ENCODE data around the gene ACSL3. TPM values are rescaled to one million over a fixed set of nuclear protein-coding genes. Genes with fewer than 3 reads are reported as not detected.
"Not testable (repeated sequence)": the region's sequence is repeated elsewhere in the genome, so short reads cannot be mapped to it uniquely, and the experiment has no call there.

The ACSL3 gene
- total RNA-seq, 1 experiment from 2014 or later = 1,151 TPM

DNA sequence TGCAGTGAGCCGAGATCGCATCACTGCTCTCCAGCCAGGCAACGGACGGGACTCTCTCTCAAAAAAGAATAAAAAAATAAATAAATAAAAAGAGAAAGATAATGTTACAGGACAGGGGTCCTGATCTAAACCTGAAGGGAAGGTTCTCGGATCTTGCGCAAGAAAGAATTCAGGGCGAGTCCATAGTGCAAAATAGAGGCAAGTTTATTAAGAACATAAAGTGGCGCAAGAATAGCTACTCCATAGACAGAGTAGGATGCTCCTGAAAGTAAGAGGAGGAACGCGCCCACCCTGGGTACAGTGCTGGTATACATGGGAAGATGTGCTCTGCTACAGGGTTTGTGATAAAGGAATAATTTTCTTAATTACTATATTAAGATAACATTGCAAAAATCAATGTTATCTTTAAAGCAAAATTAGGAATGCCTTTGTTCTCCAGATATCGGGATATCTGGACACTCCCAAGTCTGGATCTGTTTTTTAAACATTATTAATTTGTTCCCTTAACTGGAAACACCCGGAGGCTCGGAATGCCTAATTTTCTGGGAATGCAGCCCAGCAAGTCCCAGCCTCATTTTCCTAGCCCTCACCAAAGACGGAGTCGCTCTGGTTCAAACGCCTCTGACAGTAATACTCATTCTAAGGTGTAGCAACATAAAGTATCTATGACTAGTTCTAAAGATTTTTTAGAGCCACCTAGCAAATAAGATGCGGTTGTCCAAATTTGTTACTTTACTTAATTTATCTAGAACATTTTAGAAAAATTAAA lies 38.8 kb downstream of the ACSL3 start:
- DNase-seq (ENCODE audit: low read depth, low spot score) = no peak
- in situ Hi-C loops (cut with HindIII; ENCODE audit: low pct_unique_long_range_greater_than_20kb, low sequenced_read_pairs) = no loop called here

- in situ Hi-C loops (cut with HindIII; ENCODE audit: low pct_unique_long_range_greater_than_20kb, low sequenced_read_pairs) = no loop called here
- DNase-seq (ENCODE audit: low read depth, low spot score) = no peak
These were observed 39.5 kb downstream of the ACSL3 start for GRCh38 chr2:222900354-222900753.

DNA sequence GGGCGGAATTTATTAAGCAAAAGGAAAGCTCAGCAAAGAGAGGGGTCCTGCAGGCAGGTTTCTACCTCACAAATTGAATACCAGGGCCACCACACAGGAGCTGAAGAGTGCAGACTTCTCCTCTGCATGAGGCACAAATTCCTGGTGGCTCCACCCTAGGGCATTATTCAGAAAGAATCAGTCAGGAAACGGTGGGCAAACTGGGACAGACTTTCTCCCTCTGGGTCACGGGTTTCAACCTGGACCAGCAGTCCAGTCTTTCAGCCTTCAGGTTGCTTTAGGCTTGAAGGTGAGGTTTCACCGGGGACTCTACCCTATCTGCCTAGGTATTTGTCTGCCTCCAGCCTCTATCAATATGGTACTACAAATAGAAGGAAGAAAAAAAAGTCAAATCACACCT lies 41.8 kb downstream of the ACSL3 start:
- no peak for DNase-seq (ENCODE audit: low read depth, low spot score)
- in situ Hi-C loops (cut with HindIII; ENCODE audit: low pct_unique_long_range_greater_than_20kb, low sequenced_read_pairs) = no loop called here

- DNase-seq (ENCODE audit: low read depth, low spot score) = peak; percentile 68
- in situ Hi-C loops (cut with HindIII; ENCODE audit: low pct_unique_long_range_greater_than_20kb, low sequenced_read_pairs) = no loop called here
These were observed 42.7 kb downstream of the ACSL3 start for GRCh38 chr2:222903234-222904220.

- in situ Hi-C loops (cut with HindIII; ENCODE audit: low pct_unique_long_range_greater_than_20kb, low sequenced_read_pairs) = no loop called here
- DNase-seq (ENCODE audit: low read depth, low spot score) = no peak
These were observed 43.9 kb downstream of the ACSL3 start for GRCh38 chr2:222904557-222905258.

DNA sequence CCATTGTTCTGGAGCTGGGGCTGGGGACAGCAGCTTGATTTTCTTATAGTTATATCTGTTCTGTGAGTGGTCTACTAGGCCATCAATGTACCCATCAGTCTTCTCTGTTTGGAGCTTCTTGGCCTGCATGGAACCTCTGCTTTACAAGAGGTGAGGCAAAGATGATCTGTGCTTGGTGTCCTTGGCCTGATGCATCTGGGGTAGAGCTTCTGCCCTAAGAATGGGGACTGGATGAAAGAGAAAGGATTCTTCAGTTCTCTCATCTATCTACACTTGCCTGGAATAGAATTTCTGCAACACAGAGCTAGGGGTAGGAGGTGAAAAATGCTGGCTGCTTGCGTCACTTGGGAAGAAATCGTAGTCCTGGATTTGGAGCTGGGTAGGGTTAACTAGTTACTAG lies 46.2 kb downstream of the ACSL3 start:
- no peak for DNase-seq (ENCODE audit: low read depth, low spot score)
- in situ Hi-C loops (cut with HindIII; ENCODE audit: low pct_unique_long_range_greater_than_20kb, low sequenced_read_pairs) = no loop called here

DNA sequence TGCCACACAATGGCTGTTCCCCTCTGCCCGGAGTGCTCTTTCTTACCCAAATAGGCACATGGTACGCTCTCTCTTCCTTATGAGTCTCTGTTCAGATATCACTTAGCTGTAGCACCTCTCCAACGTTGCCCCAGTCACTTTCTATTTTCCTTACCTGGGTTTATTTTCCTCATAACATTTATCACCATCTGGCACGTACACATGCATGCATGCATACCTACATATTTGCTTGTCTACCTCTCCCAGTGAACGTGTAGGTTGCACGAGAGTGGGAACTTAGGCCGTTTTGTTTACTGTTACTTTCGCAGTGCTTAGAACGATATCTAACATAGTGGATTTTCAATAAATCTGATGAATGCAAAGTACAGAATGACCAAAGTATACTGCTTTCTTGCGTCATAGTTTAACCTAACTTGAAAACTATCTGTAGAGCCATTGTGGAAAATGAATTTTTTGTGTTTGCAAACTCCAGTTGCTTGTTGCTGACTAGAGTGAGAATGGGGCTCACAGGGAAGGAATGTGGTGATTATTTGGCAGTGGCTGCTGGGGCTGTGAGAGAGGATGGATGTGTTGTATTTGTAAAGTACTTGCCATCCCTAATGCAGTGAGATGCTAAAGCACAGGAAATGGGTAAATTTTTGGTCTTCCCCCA lies 47.1 kb downstream of the ACSL3 start:
- in situ Hi-C loops (cut with HindIII; ENCODE audit: low pct_unique_long_range_greater_than_20kb, low sequenced_read_pairs) = no loop called here
- no peak for DNase-seq (ENCODE audit: low read depth, low spot score)

- in situ Hi-C loops (cut with HindIII; ENCODE audit: low pct_unique_long_range_greater_than_20kb, low sequenced_read_pairs) = no loop called here
- DNase-seq (ENCODE audit: low read depth, low spot score) = no peak
These were observed 48.5 kb downstream of the ACSL3 start for GRCh38 chr2:222909286-222909685.

GRCh38 chr2:222912117-222912516 lies 51.3 kb downstream of the ACSL3 start:
- in situ Hi-C loops (cut with HindIII; ENCODE audit: low pct_unique_long_range_greater_than_20kb, low sequenced_read_pairs) = no loop called here
- DNase-seq (ENCODE audit: low read depth, low spot score) = no peak

GRCh38 chr2:222912776-222913175 lies 51.9 kb downstream of the ACSL3 start:
- in situ Hi-C loops (cut with HindIII; ENCODE audit: low pct_unique_long_range_greater_than_20kb, low sequenced_read_pairs) = no loop called here

GRCh38 chr2:222915092-222915957 lies 54.5 kb downstream of the ACSL3 start:
- DNase-seq (ENCODE audit: low read depth, low spot score) = no peak
- in situ Hi-C loops (cut with HindIII; ENCODE audit: low pct_unique_long_range_greater_than_20kb, low sequenced_read_pairs) = no loop called here

More at GRCh38 chr2:222912776-222913175, 51.9 kb downstream of the ACSL3 start:
- DNase-seq (ENCODE audit: low read depth, low spot score) = no peak

- no peak for DNase-seq (ENCODE audit: low read depth, low spot score)
- in situ Hi-C loops (cut with HindIII; ENCODE audit: low pct_unique_long_range_greater_than_20kb, low sequenced_read_pairs) = no loop called here
These were observed 55.7 kb downstream of the ACSL3 start for GRCh38 chr2:222916229-222917197.

- DNase-seq (ENCODE audit: low read depth, low spot score); in situ Hi-C loops (cut with HindIII; ENCODE audit: low pct_unique_long_range_greater_than_20kb, low sequenced_read_pairs): not testable (repeated sequence)
These were observed 56.4 kb downstream of the ACSL3 start for GRCh38 chr2:222917212-222917611.

DNA sequence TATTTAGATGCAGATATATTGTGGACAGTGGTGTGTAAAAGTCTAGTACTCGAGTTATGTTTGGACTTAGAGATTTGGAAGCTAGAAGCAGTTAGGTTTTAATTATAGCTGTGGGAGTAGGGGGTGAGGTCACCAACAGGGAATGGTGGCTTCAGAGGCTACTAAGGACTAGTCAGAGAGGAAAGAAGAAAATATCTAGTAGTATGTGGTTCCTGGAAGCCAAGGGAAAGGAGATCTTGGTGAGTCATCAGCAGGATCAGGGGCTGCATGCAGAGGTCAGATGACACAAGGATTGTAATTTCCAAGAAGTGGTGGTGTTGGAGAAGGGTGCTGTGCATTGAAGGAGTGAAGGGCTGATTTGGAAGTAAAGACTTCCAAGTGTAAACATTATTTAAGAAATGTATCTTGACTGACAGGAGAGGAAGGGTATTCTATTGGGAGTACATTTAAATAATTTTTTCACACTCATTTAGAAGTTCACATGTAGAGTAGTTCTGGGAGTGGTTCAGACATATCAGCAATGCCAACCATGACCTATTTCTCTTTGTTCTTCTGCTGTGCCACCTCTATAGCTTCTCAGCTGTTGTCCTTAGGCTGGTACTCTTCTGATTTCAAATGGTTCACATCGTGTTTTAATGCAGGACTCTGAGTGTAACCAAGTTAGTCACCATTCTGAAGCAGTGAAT lies 59.1 kb downstream of the ACSL3 start:
- in situ Hi-C loops (cut with HindIII; ENCODE audit: low pct_unique_long_range_greater_than_20kb, low sequenced_read_pairs) = no loop called here
- DNase-seq (ENCODE audit: low read depth, low spot score) = peak; percentile 65

DNA sequence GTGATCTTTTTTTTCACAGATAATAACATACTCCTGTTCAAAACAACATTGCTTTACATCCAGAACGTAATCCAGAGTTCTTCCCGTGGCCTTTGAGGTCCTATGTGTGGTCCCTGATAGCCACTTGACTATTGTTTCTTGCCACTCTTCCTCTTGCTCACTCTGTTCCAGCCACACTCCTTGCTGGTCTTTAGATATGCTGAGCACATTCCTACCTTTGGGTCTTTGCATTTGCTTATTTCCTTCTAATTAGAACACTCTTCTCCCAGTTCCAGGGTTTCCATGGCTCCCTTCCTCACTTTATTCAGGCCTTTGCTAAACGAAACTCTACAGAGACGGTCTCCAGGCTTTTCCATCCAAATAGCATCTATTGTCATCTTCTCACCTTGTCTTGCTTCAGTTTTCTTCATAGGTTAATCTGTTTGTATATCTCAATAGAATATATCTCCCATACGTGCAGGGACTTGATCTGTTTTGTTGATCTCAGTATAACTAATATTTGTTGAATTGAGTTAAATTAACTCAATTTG lies 59.9 kb downstream of the ACSL3 start:
- DNase-seq (ENCODE audit: low read depth, low spot score) = no peak
- in situ Hi-C loops (cut with HindIII; ENCODE audit: low pct_unique_long_range_greater_than_20kb, low sequenced_read_pairs) = no loop called here
